Sigmoid colon (tissue), 4 donors: Measurements from ENCODE around the gene THBS4.

Experiments
- EP300 ChIP-seq, 4 donors: sonication (generic); formaldehyde crosslinking; IDR thresholded peaks; one replicate each; pipeline ENCODE4 v1.6.1; 2017; ENCODE audit warnings: antibody characterized with exemption in 4 of 4
- POLR2A ChIP-seq, 2 donors: fragments of 450-650 bp; IDR thresholded peaks; one replicate each; pipeline ENCODE4 v1.6.1; 2016; ENCODE audit warnings: antibody characterized with exemption in 2 of 2, mild to moderate bottlenecking in 2 of 2, moderate library complexity in 2 of 2
- POLR2AphosphoS5 ChIP-seq, 4 donors: sonication (generic); formaldehyde crosslinking; IDR thresholded peaks; one replicate each; pipeline ENCODE4 v1.6.1; 2017; ENCODE audit warnings: antibody characterized with exemption in 4 of 4
- TF ChIP-seq, protein P1 (sequence below), 4 experiments: fragments of 450-650 bp in 3 of 4; fragments of 200-600 bp in 1 of 4; IDR thresholded peaks; one replicate each; pipeline ENCODE4 v1.5.1; 2016 to 2019; ENCODE audit warnings: antibody characterized with exemption in 4 of 4, mild to moderate bottlenecking in 3 of 4, moderate library complexity in 2 of 4

GRCh38 chr5:80076131-80077050, 41.2 kb downstream of the THBS4 start:
- TF ChIP-seq, protein P1, sequence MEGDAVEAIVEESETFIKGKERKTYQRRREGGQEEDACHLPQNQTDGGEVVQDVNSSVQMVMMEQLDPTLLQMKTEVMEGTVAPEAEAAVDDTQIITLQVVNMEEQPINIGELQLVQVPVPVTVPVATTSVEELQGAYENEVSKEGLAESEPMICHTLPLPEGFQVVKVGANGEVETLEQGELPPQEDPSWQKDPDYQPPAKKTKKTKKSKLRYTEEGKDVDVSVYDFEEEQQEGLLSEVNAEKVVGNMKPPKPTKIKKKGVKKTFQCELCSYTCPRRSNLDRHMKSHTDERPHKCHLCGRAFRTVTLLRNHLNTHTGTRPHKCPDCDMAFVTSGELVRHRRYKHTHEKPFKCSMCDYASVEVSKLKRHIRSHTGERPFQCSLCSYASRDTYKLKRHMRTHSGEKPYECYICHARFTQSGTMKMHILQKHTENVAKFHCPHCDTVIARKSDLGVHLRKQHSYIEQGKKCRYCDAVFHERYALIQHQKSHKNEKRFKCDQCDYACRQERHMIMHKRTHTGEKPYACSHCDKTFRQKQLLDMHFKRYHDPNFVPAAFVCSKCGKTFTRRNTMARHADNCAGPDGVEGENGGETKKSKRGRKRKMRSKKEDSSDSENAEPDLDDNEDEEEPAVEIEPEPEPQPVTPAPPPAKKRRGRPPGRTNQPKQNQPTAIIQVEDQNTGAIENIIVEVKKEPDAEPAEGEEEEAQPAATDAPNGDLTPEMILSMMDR (IDR thresholded peaks at IDR 0.05) = no peak
- TF ChIP-seq EP300 (IDR thresholded peaks at IDR 0.05) (no peak), POLR2A (IDR thresholded peaks at IDR 0.05) (no peak), POLR2AphosphoS5 (IDR thresholded peaks at IDR 0.05) (no peak)
